C4-2B (cell line): ENCODE results near the gene PARD3.

Experiments used
- ZFX ChIP-seq: fragments of 450-650 bp; IDR thresholded peaks from 2 replicates; pipeline ENCODE4 v1.6.1; 2017
- TF ChIP-seq, protein P1 (sequence below): fragments of 450-650 bp; conservative IDR thresholded peaks from 2 replicates; pipeline ENCODE4 v1.5.1; 2017; ENCODE audit warnings: mild to moderate bottlenecking

DNA sequence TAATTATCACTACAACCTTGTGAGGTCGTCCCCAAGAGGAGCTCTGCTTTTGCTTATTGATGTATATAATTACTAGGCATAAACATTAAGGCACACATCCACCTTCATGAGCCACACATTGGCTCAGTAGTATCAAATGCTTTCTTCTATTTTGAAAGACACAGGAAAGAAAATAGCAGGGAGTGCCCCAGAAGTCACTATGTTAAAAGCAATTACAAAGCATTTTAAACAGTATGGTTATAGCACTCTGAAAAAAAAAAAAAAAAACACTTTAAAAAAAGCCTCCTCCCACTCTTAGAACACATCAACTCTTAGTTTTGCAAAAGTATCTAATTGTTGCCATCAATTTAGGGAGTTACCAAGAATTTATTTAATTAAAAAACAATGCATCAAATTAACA, 474.2 kb downstream of the PARD3 start:
- TF ChIP-seq, protein P1, sequence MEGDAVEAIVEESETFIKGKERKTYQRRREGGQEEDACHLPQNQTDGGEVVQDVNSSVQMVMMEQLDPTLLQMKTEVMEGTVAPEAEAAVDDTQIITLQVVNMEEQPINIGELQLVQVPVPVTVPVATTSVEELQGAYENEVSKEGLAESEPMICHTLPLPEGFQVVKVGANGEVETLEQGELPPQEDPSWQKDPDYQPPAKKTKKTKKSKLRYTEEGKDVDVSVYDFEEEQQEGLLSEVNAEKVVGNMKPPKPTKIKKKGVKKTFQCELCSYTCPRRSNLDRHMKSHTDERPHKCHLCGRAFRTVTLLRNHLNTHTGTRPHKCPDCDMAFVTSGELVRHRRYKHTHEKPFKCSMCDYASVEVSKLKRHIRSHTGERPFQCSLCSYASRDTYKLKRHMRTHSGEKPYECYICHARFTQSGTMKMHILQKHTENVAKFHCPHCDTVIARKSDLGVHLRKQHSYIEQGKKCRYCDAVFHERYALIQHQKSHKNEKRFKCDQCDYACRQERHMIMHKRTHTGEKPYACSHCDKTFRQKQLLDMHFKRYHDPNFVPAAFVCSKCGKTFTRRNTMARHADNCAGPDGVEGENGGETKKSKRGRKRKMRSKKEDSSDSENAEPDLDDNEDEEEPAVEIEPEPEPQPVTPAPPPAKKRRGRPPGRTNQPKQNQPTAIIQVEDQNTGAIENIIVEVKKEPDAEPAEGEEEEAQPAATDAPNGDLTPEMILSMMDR, result no peak
- TF ChIP-seq ZFX, result no peak
